HG02798 (cell line): ENCODE results near the gene ENDOU.

Source experiments
- ATAC-seq: cut with Tn5 transposase; IDR thresholded peaks from one replicate; pipeline ENCODE4 v1.9.1; 2021; ENCODE audit warnings: mild to moderate bottlenecking; ENCODE audit not compliant: unreplicated experiment, poor library complexity

Gene ENDOU

DNA sequence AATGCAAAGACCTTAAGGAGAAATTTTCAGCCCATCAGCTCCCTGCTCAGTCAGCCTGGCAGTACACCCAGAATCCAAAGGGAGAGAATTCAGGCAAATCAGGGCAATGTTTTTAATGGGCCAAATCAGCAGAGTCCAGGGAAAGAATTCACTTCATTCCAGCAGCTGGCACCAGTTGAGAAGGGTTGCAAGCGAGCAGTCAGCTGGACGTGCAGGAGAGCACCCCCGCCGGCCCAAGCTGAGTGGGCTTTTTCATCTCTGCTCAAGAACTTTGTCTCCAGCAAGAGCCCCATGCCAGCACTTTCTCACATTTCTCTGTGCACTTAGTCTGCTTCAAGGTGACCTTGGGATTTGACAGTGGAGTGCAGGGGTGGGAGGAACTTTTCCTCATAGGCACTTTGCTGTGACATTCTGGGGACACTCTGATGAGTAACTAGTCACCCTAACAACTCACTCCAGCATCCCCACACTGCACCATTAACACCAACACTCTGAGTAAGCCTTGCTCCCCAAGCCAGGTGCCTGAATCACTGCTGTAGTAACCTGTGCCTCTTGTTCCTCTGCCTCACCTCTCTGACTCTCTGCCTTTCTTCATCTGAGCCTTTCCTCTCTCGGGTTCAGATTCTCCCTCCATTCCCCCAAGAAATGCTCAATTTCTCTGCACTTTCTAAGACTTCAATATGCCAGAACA lies 2.2 kb downstream of the ENDOU start:
- no peak for ATAC-seq

DNA sequence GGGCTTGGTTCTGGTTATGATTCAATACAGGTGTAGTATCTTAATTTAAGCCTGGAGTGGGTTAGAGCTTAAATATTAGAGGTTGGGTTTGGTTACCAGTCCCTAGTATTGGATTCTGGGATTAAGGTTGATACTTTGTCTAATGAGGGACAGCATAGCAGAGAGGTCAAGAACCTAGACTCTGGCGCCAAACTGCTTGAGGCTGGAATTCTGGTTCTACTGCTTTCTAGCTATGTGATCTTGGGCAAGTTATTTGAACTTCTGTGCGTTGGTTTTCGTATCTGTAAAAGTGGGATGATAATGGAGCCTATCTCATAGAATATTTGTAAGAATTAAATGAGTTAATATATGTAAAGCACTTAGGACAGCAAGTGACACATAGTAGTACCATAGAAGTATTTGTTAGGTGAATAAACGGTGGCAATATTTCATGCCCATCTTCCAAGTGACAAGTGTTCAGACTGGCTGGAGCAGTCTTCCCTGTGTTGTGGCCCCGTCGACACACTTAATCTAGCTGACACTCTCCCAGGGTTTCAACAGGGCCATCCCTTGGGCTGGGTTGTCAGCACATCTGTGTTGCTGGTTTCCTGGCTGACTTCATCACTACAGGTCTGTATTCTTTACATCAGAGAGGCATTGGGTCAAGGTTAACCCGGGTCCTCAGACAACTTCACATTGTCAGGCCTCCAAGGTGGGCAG lies 3.0 kb downstream of the ENDOU start:
- ATAC-seq = no peak

DNA sequence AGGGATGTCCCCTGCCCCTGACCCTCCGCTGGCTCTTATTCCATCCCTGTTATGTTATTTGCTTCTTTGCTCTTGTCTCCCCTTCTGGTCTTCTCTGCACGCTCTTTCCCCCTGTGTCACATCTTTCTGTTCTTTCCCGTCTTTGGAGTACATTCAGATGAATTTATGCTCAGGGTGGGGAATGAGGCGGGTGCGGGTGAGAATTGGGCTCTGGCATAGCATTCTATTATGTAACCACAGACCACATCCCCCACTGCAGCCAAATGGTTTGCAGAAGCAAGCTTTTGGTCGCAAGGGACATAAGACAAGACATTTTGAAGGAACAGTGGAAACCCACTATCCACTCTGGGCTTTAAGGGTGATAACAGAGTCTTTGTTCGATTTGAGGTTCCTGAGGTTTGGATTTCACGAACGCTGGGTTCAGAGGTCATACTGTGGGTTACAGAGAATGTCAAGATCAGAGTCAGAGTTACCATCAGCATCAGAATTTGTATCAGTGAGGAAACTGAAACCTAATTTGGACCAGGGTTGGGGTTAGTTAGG lies 3.8 kb downstream of the ENDOU start:
- ATAC-seq = no peak

DNA sequence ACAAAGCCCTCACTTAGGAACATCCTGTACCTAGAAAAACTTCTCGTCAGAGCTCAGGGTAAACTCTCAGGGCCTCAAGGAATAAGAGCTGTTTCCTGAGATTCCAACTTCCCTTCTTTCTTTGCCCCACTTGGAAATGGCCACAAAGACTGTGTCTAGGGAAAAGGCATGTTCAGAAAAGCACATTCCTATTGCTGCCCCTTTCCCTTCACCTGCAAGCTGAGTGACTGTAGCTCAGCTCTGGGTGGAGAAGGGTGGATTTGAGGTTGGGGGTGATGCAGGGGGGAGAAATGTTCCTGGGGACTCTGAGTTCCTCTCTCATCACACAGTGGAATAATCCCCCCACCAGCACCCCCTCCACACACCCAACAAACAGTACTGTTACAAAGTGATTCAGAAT lies 6.8 kb downstream of the ENDOU start:
- no peak for ATAC-seq

DNA sequence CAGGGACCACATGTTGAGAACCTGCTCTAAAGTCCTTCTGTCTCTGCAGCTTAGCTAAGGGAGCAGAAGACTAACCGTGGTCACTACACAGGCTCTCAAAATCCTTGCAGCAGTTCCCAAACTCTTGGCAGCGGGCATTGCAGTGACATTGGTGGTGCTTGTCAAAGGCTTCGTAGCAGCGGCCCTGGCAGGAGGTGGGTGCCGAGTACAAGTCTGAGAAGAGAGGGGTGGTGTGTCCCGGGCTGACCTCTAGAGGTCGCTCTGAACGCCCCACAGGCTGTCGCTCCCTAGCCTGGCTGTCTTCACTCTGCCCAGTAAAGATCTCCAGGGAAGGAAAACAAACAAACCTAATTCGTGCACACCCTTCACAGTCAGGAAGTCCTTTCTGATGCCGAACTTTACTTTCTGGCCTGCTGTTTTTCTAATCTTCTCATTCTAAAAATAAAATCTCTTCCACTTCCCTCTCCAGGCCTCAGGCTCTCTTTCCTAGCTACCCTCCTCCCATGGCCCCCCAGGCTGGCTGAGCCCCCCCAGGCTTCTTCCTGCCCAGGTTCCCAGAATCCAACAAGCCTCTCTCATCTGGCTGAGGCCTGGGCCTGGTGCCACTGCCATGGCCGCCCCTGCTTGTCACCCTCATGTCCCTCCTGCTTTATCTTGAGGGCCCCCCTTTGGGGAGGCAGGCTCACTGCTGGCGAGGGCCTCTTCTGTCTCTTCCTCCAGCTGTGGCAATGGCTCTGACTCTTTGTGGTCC lies 7.7 kb downstream of the ENDOU start:
- ATAC-seq = no peak

DNA sequence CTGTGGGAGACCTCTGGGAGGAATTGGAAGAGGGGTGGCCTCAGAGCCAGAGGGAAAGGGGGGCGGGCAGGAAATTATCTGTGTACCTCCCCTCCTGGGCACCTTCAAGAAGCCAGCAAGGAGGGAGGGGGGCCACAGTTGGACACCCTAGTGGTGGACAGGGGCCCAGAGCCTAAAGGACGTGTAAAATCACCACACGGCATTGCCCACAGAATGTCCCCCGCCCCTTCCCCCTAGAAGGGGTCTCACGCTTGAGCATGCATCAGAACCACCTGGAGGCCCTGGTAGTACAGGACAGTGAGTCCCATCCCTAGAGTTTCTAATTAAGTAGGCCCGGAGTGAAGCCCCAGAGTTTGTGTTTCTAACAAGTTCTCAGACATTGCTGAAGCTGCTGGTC lies 8.2 kb downstream of the ENDOU start:
- ATAC-seq = no peak

DNA sequence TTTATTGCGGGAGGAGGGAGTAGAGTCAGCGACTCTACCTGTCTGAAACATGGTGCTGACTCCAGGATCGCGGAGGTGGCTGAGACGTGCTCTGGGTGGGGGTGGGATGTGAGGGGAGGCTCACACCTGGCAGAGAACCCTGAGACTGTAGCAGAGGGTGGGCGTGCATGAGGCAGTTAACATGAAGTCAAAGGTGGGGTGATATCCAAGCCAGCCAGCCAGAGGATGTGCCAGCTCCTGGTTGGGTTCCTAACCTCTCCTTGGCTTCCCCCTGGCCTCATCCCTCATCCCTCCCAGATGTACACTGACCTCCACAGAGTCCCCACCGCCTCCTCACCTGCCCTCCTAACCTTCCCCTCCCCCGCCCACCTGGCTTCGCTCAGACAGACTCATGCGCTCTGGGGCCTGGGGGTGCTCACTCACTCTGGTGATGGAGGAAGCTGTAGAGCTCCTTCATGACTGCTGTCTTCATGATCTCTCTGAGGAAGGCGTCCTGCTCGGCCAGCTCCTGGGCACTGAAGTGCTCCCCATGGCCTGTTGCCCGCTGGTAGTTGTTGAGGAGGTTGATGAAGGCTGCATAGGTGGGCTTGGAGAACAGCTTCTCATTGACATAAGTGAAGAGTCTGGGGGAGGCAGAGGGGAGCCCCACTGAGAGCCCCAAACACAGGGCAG lies 9.3 kb downstream of the ENDOU start:
- no peak for ATAC-seq

DNA sequence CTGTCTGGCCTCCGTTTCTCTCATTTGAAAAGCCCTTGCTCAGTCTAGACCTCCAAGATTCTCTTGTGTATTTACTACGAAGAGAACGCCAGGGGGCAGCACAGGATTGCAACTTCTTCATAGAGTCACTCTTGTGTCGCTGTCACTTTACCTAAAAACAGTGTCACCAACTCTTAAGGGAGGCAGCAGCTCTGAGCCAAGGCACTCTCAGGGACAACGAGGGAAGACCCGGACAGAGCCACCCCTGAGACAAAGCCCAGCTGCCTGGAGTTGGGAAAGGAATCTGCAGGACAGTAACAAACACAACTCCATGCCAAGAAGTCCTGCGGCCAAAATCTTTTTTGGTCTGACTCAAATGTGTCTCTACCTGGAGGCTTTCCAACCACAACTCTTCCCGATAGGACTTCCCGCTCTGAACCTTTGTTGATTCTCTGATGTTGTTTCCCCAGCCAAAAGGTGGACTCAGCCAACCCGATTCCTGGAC lies 9.9 kb downstream of the ENDOU start:
- ATAC-seq = peak; percentile 71

DNA sequence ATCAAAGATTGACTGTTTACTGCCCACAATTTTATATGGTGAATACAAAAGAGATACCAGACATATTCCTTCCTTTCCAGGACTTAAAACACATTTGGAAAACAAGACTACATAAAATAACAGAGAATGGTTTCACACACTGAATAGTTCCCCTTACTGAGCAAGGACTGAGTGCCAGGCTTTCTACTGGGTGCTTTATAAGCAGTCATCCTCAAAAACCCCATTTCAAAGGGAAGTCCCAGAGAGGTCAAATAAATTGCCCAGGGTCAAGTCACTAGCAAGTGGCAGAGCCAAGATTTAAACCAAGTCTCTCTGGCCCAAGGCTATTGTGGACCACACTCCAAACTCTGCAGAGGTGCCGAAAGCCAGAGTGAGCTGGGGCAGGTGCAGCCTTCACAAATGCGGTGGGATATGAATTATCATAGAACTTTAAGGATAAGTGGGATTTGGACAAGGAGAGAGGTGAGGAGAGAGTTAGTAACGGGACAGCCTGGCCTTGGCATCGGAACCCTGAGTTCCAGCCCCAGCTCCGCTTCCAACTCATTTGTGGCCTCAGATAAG lies 10.4 kb downstream of the ENDOU start:
- ATAC-seq = peak; percentile 17

DNA sequence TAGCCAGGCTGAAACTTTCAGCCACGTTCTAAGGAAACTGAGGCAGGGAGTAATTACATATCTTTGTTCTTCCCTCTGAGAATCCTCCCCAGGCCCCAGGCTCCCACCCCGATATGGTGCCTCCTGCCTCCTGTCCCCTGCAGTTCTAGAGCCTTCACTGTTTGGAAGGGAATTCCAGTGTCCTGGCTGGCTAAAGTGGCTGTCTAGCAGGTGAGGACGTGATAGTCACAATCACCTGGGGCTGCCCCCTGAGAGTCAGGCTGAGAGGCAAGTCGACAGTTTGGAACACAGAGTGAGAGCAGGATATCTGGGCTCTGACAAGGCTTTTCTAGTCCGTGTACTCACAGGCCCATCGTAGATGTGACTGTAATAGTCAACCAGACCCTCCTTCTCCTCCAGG lies 13.1 kb downstream of the ENDOU start:
- ATAC-seq = no peak

DNA sequence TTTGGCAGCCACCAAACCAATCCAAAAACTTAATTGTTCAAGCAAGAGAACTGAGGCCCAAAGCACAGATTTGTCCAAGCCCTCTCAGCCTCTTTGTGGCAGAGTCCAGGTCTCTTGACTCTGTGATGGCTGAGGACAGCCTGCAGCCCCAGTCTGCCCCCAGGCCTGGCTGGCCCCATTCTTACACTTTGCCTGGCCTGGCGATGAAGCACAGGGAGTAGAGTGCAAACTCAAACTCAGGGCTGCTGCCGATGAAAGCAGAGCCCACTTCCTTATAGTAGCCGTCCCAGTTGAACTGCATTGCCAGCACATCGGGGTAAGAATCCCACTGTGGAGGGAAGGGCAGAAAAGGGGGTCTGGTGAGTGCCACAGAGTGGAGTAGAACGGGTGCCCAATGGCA lies 13.8 kb downstream of the ENDOU start:
- ATAC-seq = no peak

DNA sequence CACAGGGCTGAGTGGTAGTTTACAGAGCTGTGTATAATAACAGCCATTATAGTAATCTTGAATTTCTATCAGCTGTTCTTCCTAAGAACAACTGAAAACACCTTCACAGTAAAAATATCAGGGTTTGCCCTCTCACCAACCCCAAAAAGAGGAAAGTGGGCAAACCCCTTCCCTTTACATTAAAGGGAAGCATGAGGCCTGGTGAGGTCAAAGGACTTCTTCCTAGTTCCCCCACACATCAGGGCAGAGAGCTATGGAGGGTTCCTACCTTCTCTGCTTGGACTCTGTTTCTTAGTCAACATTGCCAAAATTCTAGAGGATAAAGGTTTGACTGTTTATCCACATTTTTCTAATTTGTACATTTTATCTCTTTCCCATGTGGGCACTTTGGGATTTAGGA lies 15.0 kb downstream of the ENDOU start:
- no peak for ATAC-seq

DNA sequence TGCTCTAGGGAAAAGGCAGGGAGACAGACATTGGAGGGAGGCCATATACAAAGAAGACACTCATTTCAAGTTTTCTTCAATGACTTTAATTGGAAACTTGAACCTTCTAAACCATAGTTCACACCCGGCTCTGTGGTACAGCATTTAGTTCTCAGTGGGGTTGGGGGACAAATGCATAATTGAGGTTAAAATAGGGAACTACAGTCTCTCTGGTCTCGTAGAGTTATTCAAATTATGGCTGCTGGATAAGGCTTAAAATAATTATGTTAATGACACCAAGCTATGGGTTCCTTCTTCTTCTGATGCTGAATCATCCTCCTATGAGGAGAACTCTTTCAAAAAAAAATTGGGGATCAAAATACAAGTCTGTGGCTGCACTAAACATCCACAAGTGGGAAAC lies 15.6 kb downstream of the ENDOU start:
- no peak for ATAC-seq

DNA sequence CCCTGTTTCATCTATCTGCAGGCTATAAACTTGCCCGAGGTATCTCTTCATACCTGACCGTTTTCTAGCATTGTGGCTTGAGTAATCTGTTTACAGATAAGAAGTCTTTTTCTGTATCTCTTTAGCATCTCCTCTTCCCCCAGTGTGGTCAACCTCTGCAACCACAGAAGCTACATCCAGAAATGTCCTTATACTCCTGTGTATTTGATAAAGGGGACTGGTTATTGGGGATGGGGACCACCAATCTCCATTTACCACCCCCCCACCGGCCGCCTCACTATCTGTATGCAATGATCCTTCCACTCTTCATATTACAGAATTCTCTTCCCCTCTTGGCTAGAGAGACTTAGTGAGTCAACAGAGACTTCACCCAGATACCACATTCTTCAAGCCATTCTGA lies 16.1 kb downstream of the ENDOU start:
- ATAC-seq = no peak

DNA sequence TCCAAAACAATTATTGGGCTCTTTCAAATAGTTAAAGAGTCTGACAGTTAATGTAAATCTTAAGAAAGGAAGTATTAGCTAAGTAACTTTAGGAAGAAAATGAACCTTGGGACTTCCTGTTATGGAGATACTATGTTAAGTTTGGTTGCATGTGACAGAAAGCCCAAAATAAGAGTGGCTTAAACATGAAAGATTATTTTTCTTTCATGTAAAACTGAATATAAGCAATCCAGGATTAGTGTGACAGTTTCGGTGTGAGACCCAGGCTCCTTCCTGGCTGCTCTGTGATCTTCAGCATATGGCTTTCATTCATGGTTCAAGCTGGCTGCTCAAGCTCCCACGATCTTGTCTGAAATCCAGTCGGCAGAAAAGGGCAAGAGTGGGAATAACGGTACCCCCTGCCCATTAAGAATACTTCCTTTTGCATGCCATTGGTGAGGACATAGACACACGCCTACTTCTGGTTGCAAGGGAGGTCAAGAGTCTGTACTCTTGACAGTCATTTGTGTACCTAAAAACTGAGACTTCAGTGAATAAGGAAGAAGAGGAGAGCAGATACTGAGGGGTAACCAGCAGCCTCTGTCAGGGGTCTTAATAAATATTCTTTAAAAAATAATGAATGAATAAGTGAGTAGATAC lies 17.3 kb downstream of the ENDOU start:
- ATAC-seq = no peak

DNA sequence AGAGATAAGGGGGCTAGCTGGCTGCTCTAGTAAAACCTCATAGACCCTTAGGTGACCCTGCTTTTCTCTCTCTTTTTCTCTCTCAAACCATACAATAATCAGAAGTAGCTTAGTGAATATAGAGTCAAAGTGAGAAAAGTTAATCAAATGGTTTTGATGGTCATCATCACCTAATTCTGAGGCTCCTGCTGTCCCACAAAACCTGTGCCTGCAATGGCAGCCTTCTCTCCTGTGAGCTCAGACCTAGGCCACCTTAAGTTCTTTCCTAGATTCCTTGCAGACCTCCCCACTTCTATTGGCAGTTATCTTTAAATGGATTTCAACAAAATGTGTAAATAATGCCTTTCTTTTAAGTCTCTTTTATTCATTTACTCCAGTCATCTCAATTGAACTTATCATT lies 17.9 kb downstream of the ENDOU start:
- ATAC-seq = no peak

DNA sequence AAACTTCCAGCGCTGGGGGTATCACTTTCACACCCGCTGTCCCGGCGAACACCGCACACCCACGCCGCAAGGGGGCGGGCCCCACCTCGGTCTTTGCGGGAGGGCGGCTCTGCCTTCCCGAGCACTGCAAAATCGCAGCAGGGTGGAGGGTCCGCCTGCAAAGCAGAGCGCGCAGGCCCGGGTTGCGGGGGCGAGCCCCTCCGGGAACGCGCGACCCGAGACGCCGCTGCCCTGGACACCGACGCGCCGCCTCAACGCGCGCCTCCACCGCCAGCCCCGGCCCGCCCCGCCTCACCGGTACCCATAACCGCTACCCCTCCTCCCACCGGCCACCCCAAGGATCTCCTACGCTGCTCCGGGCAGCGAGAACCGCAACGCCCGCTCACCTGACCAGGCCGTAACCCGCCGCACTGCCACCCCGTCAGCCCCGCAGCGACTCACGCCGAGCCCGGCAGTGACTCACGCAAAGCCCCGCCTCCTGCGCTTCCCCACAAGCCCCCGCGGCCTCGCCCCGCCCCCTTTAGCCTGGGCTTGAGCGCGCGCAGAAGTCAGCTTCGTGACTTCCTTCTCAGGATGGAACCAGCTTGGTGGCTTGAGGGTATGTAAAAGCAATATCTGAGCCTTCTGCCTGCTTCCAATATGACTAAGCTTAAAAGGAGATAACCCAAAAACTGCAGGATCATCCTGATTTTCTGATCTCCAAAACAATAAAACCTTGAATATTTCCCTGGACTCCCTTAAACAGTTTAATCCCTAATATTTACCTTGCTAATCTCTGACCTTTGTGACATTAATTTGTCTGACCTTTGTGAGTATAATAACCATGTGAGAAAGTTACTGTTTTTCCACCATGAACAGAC lies 19.5 kb downstream of the ENDOU start, which contains the start of gene RPAP3:
Gene RPAP3, minus strand, starts transcription at position 465 of the 860 bp plus-strand sequence. CDS start 3,190 bp downstream, outside the sequence.
- peak; percentile 85 for ATAC-seq

DNA sequence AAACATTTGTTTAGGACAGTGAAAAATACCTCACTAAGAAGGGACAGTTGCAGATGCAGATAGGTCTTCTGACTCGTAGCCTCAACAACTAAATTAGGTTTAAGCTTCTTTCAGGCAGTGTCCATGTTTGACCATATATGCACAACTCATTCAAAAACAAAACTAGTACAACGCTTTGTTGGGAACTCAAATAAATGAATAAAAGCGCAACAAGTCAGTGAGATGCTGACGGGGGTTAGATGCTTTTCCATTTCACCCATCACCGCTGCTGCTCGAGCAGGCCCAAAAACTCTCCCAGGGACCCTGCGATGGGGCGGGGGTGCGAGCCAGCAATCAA lies 20.1 kb downstream of the ENDOU start:
- no peak for ATAC-seq

DNA sequence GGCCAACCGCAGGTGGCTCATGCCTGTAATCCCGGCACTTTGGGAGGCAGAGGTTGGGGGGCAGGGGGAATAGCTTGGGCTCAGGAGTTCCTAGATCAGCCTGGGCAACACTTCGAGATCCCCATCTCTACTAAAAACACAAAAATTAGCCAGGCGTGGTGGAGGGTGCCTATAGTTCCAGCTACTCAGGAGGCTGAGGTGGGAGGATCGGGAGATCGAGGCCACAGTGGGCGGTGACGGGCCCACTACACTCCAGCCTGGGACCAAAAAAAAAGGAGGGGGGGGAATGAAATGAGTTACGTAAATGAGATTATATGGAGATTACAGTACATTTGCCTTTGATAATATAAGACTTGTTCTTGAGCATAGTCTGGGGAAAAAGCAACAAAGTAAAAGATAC lies 20.6 kb downstream of the ENDOU start:
- no peak for ATAC-seq
